Measurements from ENCODE around the gene CCDC182.

CCDC182 gene

DNA sequence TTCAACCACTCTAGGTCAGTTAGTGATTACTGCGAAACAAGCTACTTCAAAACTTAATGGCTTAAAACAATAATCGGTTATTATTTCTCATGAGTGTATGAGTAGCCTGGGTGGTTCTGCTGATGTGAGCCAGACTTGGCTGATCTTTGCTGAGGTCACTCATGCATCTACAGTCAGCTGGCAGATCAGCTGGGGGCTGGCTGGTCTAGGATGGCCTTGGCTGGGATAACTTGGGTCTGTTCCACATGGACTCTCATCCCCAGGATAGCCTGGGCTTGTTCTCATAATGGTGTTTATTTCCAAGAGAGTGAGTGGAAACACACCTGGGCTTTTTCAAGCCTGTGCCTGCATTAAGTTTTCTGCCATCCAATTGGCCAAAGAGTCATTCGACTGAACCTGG lies 13.0 kb downstream of the CCDC182 start:
- no peak overlapping the region for H3K4me3 ChIP-seq (ENCODE audit: low read depth in 1 of 5, low read length in 5 of 5)
- H3K27ac ChIP-seq (ENCODE audit: low read depth, low read length), result no peak overlapping the region
- H3K9ac ChIP-seq (ENCODE audit: low read length in 5 of 5), result no peak overlapping the region
- no peaks in the 10 kb centered on the region for H3K4me1 ChIP-seq (ENCODE audit: control insufficient read depth in 5 of 5, insufficient read depth in 5 of 5, low read length in 5 of 5)
- no peaks in the 10 kb centered on the region for H3K36me3 ChIP-seq (ENCODE audit: control insufficient read depth in 5 of 5, insufficient read depth in 5 of 5, low read length in 5 of 5)
- no peaks in the 10 kb centered on the region for H3K9me3 ChIP-seq (ENCODE audit: control insufficient read depth in 5 of 5, low read length in 5 of 5)
- H3K27me3 ChIP-seq (ENCODE audit: control insufficient read depth in 5 of 5, insufficient read depth in 4 of 5, low read length in 5 of 5), result peaks cover 0 to 13% (median 0%) of the 10 kb centered on the region in 5 donors

DNA sequence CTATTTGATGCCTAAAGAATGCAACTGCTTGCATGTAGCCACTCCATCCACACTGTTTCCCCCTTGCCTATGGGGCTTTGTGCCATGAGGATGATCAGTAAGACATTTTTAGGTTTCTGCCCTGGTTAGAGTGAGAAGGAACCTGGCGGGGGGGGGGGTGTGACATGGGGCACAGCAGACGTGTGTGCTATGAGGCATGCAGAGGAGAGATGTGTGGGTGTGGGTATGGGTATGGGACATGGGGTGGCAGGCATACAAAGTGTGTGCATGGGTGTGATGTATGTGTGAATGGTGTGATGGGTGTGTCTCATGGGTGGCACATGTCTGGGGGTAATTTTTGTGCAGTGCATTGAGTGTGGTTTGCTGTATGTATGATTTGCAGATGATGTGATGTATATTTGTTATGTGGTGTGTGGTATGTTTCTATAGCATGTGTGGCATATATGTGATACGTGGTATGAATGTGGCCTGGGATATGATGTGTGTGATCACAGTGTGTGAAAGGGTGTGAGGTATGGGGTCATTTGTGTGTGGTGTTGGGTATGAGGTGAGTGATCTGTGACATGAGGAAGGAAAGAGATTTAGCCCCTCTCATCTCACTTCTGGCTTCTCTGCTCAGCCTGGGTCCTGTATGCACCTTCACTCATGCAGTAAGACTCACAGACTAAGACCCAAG lies 14.9 kb downstream of the CCDC182 start:
- H3K9ac ChIP-seq (ENCODE audit: low read length in 5 of 5), result no peak overlapping the region
- H3K36me3 ChIP-seq (ENCODE audit: control insufficient read depth in 5 of 5, insufficient read depth in 5 of 5, low read length in 5 of 5), result no peaks in the 10 kb centered on the region
- no peaks in the 10 kb centered on the region for H3K9me3 ChIP-seq (ENCODE audit: control insufficient read depth in 5 of 5, low read length in 5 of 5)
- H3K4me1 ChIP-seq (ENCODE audit: control insufficient read depth in 5 of 5, insufficient read depth in 5 of 5, low read length in 5 of 5), result no peaks in the 10 kb centered on the region
- H3K4me3 ChIP-seq (ENCODE audit: low read depth in 1 of 5, low read length in 5 of 5), result no peak overlapping the region
- no peak overlapping the region for H3K27ac ChIP-seq (ENCODE audit: low read depth, low read length)
- peaks cover 0 to 19% (median 3%) of the 10 kb centered on the region in 5 donors for H3K27me3 ChIP-seq (ENCODE audit: control insufficient read depth in 5 of 5, insufficient read depth in 4 of 5, low read length in 5 of 5)

DNA sequence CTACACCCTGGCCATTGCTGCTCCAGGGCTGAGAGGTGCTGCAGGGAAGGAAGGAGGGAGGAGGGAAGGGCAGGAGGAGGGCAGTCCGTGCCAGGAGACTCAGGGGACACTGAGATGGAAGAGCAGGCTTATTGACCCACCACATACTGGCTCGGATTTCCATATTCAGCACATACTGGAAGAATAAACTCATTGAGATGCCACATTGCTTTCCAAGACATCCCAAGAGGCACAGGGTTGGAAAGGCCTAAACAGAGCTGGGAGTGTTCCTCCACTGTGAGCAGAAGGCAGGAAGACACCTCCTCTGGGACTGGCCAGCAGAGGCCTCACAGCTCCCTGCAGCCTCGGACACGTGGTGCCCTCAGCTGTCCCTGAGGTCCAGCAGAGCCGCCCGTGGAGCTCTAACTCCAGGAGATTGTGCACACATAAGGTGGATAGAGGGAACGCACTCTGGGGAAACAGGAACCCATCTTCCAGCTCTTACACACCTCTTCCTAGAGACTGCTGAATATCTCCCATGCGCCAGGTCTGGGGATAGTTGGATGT lies 17.4 kb downstream of the CCDC182 start:
- peaks cover 4 to 25% (median 5%) of the 10 kb centered on the region in 5 donors for H3K27me3 ChIP-seq (ENCODE audit: control insufficient read depth in 5 of 5, insufficient read depth in 4 of 5, low read length in 5 of 5)

DNA sequence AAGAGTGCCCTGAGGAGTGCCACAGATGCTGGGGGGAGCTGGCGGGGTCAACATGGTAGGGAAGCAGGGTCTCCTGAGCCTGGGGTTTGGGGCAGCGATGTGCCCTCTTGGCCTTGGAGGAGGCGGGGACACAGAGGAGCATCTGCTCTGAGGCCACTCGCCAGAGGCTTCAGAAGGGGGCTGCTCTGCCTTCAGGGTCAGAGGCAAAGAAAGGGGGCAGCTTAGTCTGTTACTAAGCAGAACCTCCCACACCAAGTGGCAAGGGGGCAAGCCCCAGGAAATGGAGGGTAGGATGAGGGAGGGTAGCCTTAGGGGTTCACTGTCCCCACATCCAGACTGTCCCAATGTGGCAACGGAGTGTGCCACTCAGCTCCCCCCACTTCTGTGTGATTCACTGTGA lies 18.3 kb downstream of the CCDC182 start:
- H3K36me3 ChIP-seq (ENCODE audit: control insufficient read depth in 5 of 5, insufficient read depth in 5 of 5, low read length in 5 of 5), result no peaks in the 10 kb centered on the region
- H3K9ac ChIP-seq (ENCODE audit: low read length in 5 of 5), result no peak overlapping the region
- no peak overlapping the region for H3K27ac ChIP-seq (ENCODE audit: low read depth, low read length)
- H3K9me3 ChIP-seq (ENCODE audit: control insufficient read depth in 5 of 5, low read length in 5 of 5), result no peaks in the 10 kb centered on the region
- no peak overlapping the region for H3K4me3 ChIP-seq (ENCODE audit: low read depth in 1 of 5, low read length in 5 of 5)
- no peaks in the 10 kb centered on the region for H3K4me1 ChIP-seq (ENCODE audit: control insufficient read depth in 5 of 5, insufficient read depth in 5 of 5, low read length in 5 of 5)
- H3K27me3 ChIP-seq (ENCODE audit: control insufficient read depth in 5 of 5, insufficient read depth in 4 of 5, low read length in 5 of 5), result peaks cover 4 to 25% (median 5%) of the 10 kb centered on the region in 5 donors

More for the DNA sequence above, 17.4 kb downstream of the CCDC182 start:
- H3K9me3 ChIP-seq (ENCODE audit: control insufficient read depth in 5 of 5, low read length in 5 of 5), result no peaks in the 10 kb centered on the region
- no peak overlapping the region for H3K4me3 ChIP-seq (ENCODE audit: low read depth in 1 of 5, low read length in 5 of 5)
- H3K36me3 ChIP-seq (ENCODE audit: control insufficient read depth in 5 of 5, insufficient read depth in 5 of 5, low read length in 5 of 5), result no peaks in the 10 kb centered on the region
- H3K4me1 ChIP-seq (ENCODE audit: control insufficient read depth in 5 of 5, insufficient read depth in 5 of 5, low read length in 5 of 5), result no peaks in the 10 kb centered on the region
- H3K9ac ChIP-seq (ENCODE audit: low read length in 5 of 5), result no peak overlapping the region
- no peak overlapping the region for H3K27ac ChIP-seq (ENCODE audit: low read depth, low read length)

DNA sequence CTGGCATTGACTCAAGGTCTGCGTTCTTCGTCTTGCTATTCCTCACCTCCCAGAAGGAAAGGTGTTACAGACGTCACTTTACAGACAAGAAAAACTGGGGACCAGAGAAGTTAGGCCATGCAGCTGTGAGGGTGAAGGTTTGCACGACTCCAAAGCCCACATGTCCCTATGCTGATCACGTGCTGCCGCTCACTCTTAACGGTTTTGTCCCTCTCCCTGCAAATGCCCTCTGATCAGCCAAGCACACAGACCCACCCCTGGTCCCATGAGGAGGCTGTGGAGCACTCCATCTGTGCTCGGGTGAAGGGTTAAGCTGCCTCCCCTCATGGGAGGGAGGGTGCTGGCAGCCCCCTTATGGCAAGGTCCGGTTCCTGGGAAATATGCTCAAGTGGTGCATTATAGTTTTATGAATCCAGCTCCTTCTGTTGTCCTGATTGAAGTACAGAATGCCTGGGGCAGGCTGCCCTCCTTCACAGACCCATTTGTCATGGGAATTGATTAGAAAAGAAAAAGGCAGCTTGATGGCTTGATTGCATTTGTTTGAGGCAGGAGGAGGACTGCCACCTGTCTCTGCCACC lies 18.8 kb downstream of the CCDC182 start:
- no peaks in the 10 kb centered on the region for H3K4me1 ChIP-seq (ENCODE audit: control insufficient read depth in 5 of 5, insufficient read depth in 5 of 5, low read length in 5 of 5)
- H3K36me3 ChIP-seq (ENCODE audit: control insufficient read depth in 5 of 5, insufficient read depth in 5 of 5, low read length in 5 of 5), result no peaks in the 10 kb centered on the region
- no peak overlapping the region for H3K27ac ChIP-seq (ENCODE audit: low read depth, low read length)
- H3K4me3 ChIP-seq (ENCODE audit: low read depth in 1 of 5, low read length in 5 of 5), result no peak overlapping the region
- H3K9me3 ChIP-seq (ENCODE audit: control insufficient read depth in 5 of 5, low read length in 5 of 5), result no peaks in the 10 kb centered on the region
- H3K27me3 ChIP-seq (ENCODE audit: control insufficient read depth in 5 of 5, insufficient read depth in 4 of 5, low read length in 5 of 5), result peaks cover 4 to 25% (median 5%) of the 10 kb centered on the region in 5 donors
- H3K9ac ChIP-seq (ENCODE audit: low read length in 5 of 5), result no peak overlapping the region

DNA sequence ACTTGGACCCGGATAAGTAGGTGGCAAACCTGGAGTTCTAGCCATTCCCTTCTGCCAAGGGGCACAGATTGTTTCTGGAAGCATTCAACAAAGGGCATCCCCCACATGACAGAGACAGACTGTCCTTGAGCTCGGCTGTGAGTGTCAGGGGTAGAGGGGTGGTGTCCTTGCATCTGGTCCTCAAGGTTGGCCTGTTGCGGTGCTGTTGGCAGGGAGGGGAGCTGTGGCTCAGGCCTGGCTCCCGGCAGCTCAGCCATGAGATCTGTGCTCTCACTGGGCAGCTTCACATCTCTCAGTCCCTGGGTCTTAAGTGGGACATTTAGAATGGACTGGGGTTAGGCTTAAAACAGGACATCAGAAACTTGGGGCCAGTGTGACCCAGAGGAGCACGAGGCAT lies 20.4 kb downstream of the CCDC182 start:
- H3K27ac ChIP-seq (ENCODE audit: low read depth, low read length), result no peak overlapping the region
- no peaks in the 10 kb centered on the region for H3K9me3 ChIP-seq (ENCODE audit: control insufficient read depth in 5 of 5, low read length in 5 of 5)
- no peaks in the 10 kb centered on the region for H3K36me3 ChIP-seq (ENCODE audit: control insufficient read depth in 5 of 5, insufficient read depth in 5 of 5, low read length in 5 of 5)
- peaks cover 4 to 17% (median 5%) of the 10 kb centered on the region in 5 donors for H3K27me3 ChIP-seq (ENCODE audit: control insufficient read depth in 5 of 5, insufficient read depth in 4 of 5, low read length in 5 of 5)
- H3K9ac ChIP-seq (ENCODE audit: low read length in 5 of 5), result no peak overlapping the region
- H3K4me1 ChIP-seq (ENCODE audit: control insufficient read depth in 5 of 5, insufficient read depth in 5 of 5, low read length in 5 of 5), result no peaks in the 10 kb centered on the region
- no peak overlapping the region for H3K4me3 ChIP-seq (ENCODE audit: low read depth in 1 of 5, low read length in 5 of 5)

DNA sequence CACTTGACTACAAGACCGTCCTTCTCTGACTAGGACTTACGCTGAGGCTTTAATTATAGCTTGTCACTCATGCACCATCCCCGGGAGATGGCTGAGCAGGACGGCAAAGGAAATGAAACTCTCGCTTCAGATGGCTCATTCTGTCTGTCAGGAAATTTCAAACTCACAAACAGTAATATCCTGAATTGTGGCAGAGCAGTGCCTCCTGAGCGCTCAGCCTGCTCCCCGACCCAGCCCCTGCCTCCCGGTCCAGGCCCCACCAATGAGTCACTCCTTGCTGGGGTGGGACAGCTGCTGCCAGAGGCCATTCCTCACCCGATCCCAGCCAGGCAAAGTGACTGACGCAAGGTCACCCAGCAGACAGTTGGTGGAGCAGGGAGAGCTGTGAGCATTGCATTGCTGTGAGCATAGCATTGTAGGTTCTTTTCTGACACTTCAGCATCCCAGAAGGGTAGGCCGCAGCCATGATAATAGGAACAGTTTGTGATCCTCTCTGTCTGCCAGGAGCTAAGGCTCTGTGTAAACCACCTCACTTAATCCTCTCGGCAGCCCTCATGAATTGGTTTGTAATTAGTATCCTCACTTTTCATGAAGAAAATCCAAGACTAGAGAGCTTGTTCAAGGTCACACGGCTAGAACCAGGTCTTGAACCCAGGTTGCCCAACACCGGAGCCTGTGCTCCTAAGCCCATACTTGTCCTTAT lies 20.9 kb downstream of the CCDC182 start:
- no peak overlapping the region for H3K9ac ChIP-seq (ENCODE audit: low read length in 5 of 5)
- H3K4me1 ChIP-seq (ENCODE audit: control insufficient read depth in 5 of 5, insufficient read depth in 5 of 5, low read length in 5 of 5), result no peaks in the 10 kb centered on the region
- H3K27me3 ChIP-seq (ENCODE audit: control insufficient read depth in 5 of 5, insufficient read depth in 4 of 5, low read length in 5 of 5), result peaks cover 4 to 17% (median 5%) of the 10 kb centered on the region in 5 donors
- no peak overlapping the region for H3K4me3 ChIP-seq (ENCODE audit: low read depth in 1 of 5, low read length in 5 of 5)
- no peaks in the 10 kb centered on the region for H3K36me3 ChIP-seq (ENCODE audit: control insufficient read depth in 5 of 5, insufficient read depth in 5 of 5, low read length in 5 of 5)
- no peak overlapping the region for H3K27ac ChIP-seq (ENCODE audit: low read depth, low read length)
- no peaks in the 10 kb centered on the region for H3K9me3 ChIP-seq (ENCODE audit: control insufficient read depth in 5 of 5, low read length in 5 of 5)

DNA sequence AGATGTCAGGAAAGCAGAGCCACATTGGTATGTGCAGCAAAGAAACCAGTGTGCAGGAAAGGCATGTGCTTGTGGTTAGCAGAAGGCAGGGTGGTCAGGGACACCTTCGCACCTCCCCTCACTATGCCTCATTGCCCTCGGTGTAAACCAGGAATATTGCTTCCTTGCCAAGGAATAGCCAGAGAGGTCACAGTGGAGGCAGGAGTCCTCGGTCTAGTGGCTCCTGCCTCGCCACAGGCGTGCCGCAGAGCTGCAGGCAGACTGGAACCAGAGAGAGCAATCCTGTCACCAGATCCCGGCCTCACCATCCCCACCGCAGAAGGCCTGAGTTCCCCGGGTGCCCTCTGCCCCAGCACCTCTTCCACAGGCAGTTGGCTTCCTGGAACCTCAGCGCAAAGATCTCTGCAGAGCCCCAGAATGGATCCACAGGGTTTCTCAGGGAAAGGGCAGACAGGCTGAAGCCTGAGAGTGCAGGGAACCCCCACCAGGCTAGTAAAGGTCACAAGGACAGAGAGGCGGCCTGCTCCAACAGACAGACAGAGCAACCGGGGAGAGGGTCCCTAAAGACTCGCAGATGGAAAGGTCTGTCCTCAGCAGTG lies 21.6 kb downstream of the CCDC182 start:
- H3K36me3 ChIP-seq (ENCODE audit: control insufficient read depth in 5 of 5, insufficient read depth in 5 of 5, low read length in 5 of 5), result no peaks in the 10 kb centered on the region
- peaks cover 4 to 17% (median 5%) of the 10 kb centered on the region in 5 donors for H3K27me3 ChIP-seq (ENCODE audit: control insufficient read depth in 5 of 5, insufficient read depth in 4 of 5, low read length in 5 of 5)
- H3K9me3 ChIP-seq (ENCODE audit: control insufficient read depth in 5 of 5, low read length in 5 of 5), result no peaks in the 10 kb centered on the region
- no peak overlapping the region for H3K4me3 ChIP-seq (ENCODE audit: low read depth in 1 of 5, low read length in 5 of 5)
- H3K9ac ChIP-seq (ENCODE audit: low read length in 5 of 5), result no peak overlapping the region
- no peaks in the 10 kb centered on the region for H3K4me1 ChIP-seq (ENCODE audit: control insufficient read depth in 5 of 5, insufficient read depth in 5 of 5, low read length in 5 of 5)
- H3K27ac ChIP-seq (ENCODE audit: low read depth, low read length), result no peak overlapping the region

DNA sequence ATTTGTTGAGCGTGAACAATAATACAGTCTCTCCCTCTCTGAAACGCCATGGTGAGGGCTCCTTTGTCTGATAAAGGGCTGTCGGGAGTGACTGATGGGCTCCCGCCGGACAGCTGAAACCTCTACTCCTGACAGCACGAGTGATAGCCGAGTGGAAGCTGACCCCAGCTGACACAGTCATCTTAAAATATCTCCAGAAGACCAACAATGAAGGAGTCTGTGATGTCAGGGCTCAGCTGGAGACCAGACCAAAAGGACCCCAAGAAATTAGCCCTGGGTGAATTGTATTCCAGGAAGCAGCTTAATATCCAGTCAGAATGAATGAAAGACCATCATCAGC lies 22.4 kb downstream of the CCDC182 start:
- Histone ChIP-seq H3K27ac (ENCODE audit: low read depth, low read length) (no peak overlapping the region), H3K4me3 (ENCODE audit: low read depth in 1 of 5, low read length in 5 of 5) (no peak overlapping the region), H3K27me3 (ENCODE audit: control insufficient read depth in 5 of 5, insufficient read depth in 4 of 5, low read length in 5 of 5) (peaks cover 4 to 14% (median 5%) of the 10 kb centered on the region in 5 donors), H3K36me3 (ENCODE audit: control insufficient read depth in 5 of 5, insufficient read depth in 5 of 5, low read length in 5 of 5) (no peaks in the 10 kb centered on the region), H3K9me3 (ENCODE audit: control insufficient read depth in 5 of 5, low read length in 5 of 5) (no peaks in the 10 kb centered on the region), H3K4me1 (ENCODE audit: control insufficient read depth in 5 of 5, insufficient read depth in 5 of 5, low read length in 5 of 5) (no peaks in the 10 kb centered on the region), H3K9ac (ENCODE audit: low read length in 5 of 5) (no peak overlapping the region)

Data from subcutaneous abdominal adipose tissue (tissue), 5 donors.